Memory B cell (primary cell): ENCODE data around the gene MCIDAS.

Experiments used
- ATAC-seq: fragments of 150-1000 bp; cut with Tn5 transposase; 2 replicates; pipeline ENCODE4 v1.10.0; 2021; ENCODE audit warnings: low read depth, mild to moderate bottlenecking, moderate library complexity
- DNase-seq, 2 donors: peaks; one replicate each; pipeline ENCODE4 v3.0.0; 2022; ENCODE audit warnings: low spot score in 2 of 2
- H3K27ac Mint-ChIP-seq: one replicate; pipeline ENCODE4 v1.8.0; 2022; ENCODE audit warnings: mild to moderate bottlenecking, moderate library complexity, mixed read lengths
- H3K27me3 Mint-ChIP-seq: one replicate; pipeline ENCODE4 v1.8.0; 2022; ENCODE audit warnings: mixed read lengths
- H3K36me3 Mint-ChIP-seq: one replicate; pipeline ENCODE4 v1.8.0; 2022; ENCODE audit warnings: mild to moderate bottlenecking, mixed read lengths
- H3K4me1 Mint-ChIP-seq: one replicate; pipeline ENCODE4 v1.8.0; 2022; ENCODE audit warnings: mixed read lengths
- H3K4me3 Mint-ChIP-seq: one replicate; pipeline ENCODE4 v1.8.0; 2022; ENCODE audit warnings: mild to moderate bottlenecking, moderate library complexity, mixed read lengths
- H3K9me3 Mint-ChIP-seq: one replicate; pipeline ENCODE4 v1.8.0; 2022; ENCODE audit warnings: mixed read lengths

The MCIDAS gene

GRCh38 chr5:55230086-55230629, 3.0 kb upstream of the MCIDAS start:
- DNase-seq (no peak), ATAC-seq (no peak)
- Mint-ChIP-seq H3K4me1 (peaks cover 29% of the 10 kb centered on the region), H3K4me3 (no peak overlapping the region), H3K36me3 (no peaks in the 10 kb centered on the region), H3K27me3 (peaks cover 41% of the 10 kb centered on the region), H3K27ac (no peak overlapping the region), H3K9me3 (no peaks in the 10 kb centered on the region)

DNA sequence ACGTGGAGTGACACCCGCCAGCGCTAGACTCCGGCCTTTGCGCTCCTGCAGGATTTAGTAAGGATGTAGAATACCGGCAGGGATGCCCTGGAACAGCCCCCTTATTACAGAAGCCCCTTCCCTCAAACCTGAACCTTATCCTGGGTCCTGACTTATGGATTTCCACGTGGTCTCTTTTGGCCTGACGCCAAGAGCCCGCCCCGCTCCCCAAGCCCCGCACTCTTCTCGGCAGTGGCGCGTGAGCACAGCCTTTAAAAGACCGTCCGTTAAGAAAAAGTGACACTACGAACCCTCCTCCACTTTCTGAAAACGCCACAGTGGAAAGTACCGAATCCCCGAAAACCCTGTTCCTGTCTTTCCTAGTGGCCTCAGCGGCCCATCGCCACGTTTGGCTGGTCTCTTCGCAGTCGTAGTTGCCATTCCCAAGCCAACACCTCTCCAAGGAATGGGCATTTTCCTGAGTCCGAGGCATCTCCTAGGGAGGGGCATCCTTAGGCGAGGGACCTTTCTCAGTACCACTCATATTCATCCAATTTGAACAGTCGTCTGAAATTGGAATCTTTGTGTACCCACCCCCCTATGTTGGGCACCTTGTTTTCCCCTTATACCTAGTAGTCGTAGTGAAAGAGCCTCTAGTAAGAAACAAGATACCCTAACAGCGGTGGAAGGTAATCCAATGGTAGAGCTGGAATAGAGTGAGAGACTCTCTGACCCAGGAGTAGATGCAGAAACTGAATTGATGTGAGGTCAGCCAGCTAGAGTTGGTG, 732 bp upstream of the MCIDAS start:
- DNase-seq (no peak), ATAC-seq (no peak)
- Mint-ChIP-seq H3K4me1 (peaks cover 28% of the 10 kb centered on the region), H3K36me3 (no peaks in the 10 kb centered on the region), H3K27ac (no peak overlapping the region), H3K27me3 (peaks cover 44% of the 10 kb centered on the region), H3K4me3 (peak overlapping the region; percentile 57), H3K9me3 (no peaks in the 10 kb centered on the region)

GRCh38 chr5:55226027-55226933, 835 bp downstream of the MCIDAS start:
- Mint-ChIP-seq H3K4me1 (peaks cover 25% of the 10 kb centered on the region), H3K4me3 (peak overlapping the region; percentile 70), H3K36me3 (no peaks in the 10 kb centered on the region), H3K27me3 (peaks cover 48% of the 10 kb centered on the region), H3K27ac (no peak overlapping the region), H3K9me3 (no peaks in the 10 kb centered on the region)
- DNase-seq, result no peak
- peak; percentile 48 for ATAC-seq

DNA sequence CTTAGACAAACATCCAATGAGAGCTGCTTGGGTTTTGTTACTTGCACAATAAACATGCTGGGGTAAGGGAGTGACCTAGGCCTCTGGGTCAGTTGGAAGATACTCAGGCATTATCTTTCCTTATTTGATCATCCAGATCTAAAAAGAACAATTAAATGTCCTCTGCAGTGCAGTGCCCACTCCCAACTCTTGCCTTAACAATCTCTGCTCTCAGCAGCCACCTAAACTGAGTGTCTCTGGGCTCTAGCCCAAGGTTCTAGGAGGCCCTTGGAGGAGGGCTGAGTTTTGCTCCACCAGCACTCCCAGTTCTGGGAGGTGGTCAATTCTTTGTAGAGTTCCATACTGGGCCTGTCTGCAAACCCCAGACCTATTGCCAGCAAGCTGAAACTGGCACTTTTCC, 1.8 kb downstream of the MCIDAS start:
- H3K9me3 Mint-ChIP-seq, result no peaks in the 10 kb centered on the region
- peak overlapping the region; percentile 37 for H3K4me3 Mint-ChIP-seq
- H3K27ac Mint-ChIP-seq, result no peak overlapping the region
- ATAC-seq (no peak), DNase-seq (no peak)
- peaks cover 23% of the 10 kb centered on the region for H3K4me1 Mint-ChIP-seq
- H3K36me3 Mint-ChIP-seq, result no peaks in the 10 kb centered on the region
- peaks cover 45% of the 10 kb centered on the region for H3K27me3 Mint-ChIP-seq

DNA sequence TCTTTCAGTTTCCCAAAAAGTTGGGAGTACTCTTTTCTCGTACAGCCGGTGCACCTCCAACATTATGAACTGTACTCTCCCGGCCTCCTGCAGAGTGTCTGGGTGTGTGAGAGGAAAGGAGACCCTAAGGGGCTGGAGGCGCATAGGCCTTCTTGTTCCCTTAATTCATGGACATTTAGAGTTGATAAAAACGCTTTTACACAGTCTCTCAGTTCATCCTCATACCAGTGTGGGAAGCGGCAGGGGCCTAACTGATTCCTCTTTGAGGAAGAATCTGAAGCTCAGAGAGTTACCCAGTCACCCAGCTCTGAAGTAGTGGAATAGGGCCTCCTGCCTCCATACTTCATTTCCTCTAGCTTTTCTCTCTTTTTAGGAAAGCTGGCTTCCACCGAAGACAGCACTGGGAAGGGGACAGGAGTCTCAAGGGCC, 3.3 kb downstream of the MCIDAS start:
- no peaks in the 10 kb centered on the region for H3K36me3 Mint-ChIP-seq
- no peak overlapping the region for H3K27ac Mint-ChIP-seq
- peaks cover 42% of the 10 kb centered on the region for H3K27me3 Mint-ChIP-seq
- peaks cover 23% of the 10 kb centered on the region for H3K4me1 Mint-ChIP-seq
- ATAC-seq (no peak), DNase-seq (no peak)
- H3K4me3 Mint-ChIP-seq, result peak overlapping the region; percentile 44
- H3K9me3 Mint-ChIP-seq, result no peaks in the 10 kb centered on the region

- ATAC-seq (no peak), DNase-seq (no peak)
- Mint-ChIP-seq H3K9me3 (no peaks in the 10 kb centered on the region), H3K4me1 (peaks cover 23% of the 10 kb centered on the region), H3K4me3 (peak overlapping the region; percentile 44), H3K36me3 (no peaks in the 10 kb centered on the region), H3K27me3 (peaks cover 40% of the 10 kb centered on the region), H3K27ac (no peak overlapping the region)
Observed at GRCh38 chr5:55222985-55223811, 3.9 kb downstream of the MCIDAS start.

- no peak for DNase-seq
- Mint-ChIP-seq H3K36me3 (no peaks in the 10 kb centered on the region), H3K27ac (no peak overlapping the region), H3K27me3 (peaks cover 38% of the 10 kb centered on the region), H3K9me3 (no peaks in the 10 kb centered on the region), H3K4me3 (peak overlapping the region; percentile 17), H3K4me1 (peaks cover 18% of the 10 kb centered on the region)
- no peak for ATAC-seq
Observed at GRCh38 chr5:55222092-55222984, 4.8 kb downstream of the MCIDAS start.

DNA sequence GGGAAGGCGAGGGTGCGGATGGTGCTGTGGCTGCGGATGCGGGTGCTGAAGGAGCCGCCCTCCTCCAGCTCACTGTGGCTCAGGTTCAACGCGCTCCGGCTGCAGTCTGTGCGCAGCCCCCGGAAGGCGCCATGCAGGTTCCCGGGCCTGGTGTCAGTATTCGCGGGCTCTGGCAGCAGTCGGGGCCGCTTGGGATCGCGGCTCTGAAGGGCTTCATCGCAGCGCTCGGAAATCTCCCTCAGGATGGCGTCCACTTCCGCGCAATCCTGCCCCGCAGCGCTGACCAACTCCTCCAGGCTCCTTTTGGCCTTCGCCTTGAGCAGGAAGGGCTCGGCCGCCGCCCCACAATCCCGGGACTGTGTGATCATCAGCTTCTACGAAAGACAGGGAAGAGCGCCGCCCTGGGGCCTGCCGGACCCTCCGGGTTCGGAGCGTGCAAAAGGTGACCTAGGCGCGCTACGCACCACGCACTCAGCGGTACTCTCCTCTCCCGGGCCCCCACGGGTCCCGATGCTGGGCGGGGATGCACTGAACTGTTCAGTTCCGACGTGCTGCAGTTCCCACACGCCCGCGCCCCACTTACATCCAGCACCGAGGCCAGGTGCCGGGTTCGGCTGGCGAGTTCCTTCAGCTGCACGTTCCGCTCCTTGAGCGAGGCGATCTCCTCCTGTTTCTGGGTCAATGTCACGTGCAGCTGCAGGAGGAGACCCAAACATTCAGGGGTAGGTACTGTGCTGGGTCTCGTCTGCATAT, 6.5 kb downstream of the MCIDAS start:
- H3K27ac Mint-ChIP-seq, result no peak overlapping the region
- peak overlapping the region; percentile 66 for H3K4me3 Mint-ChIP-seq
- H3K4me1 Mint-ChIP-seq, result peaks cover 13% of the 10 kb centered on the region
- DNase-seq (no peak), ATAC-seq (no peak)
- H3K9me3 Mint-ChIP-seq, result no peaks in the 10 kb centered on the region
- H3K27me3 Mint-ChIP-seq, result peaks cover 33% of the 10 kb centered on the region
- no peaks in the 10 kb centered on the region for H3K36me3 Mint-ChIP-seq

- ATAC-seq, result no peak
- peaks cover 13% of the 10 kb centered on the region for H3K4me1 Mint-ChIP-seq
- no peak for DNase-seq
- no peaks in the 10 kb centered on the region for H3K36me3 Mint-ChIP-seq
- H3K9me3 Mint-ChIP-seq, result no peaks in the 10 kb centered on the region
- H3K27me3 Mint-ChIP-seq, result peaks cover 31% of the 10 kb centered on the region
- no peak overlapping the region for H3K4me3 Mint-ChIP-seq
- no peak overlapping the region for H3K27ac Mint-ChIP-seq
Observed at GRCh38 chr5:55219770-55220169, 7.3 kb downstream of the MCIDAS start.

DNA sequence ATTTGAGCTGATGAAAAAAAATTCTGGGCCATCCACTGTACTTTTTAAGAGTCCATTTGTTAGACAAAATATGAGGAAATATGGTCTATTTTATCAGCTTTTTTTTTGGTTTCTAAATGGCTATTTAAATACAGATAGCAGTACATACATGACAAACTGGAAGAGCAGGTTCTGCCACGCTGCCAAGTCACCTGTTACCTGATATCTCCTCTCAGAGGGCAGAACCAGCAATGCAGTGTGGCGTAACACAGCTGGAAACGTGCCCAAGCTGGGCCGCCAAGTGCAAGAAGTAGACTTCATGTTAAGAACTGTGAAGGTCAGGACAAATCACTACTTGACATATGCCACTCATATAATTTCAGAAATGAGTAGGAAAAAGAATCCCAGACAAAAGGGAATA, 8.1 kb downstream of the MCIDAS start:
- no peak for ATAC-seq
- no peaks in the 10 kb centered on the region for H3K36me3 Mint-ChIP-seq
- H3K4me1 Mint-ChIP-seq, result peaks cover 13% of the 10 kb centered on the region
- H3K4me3 Mint-ChIP-seq, result no peak overlapping the region
- H3K27me3 Mint-ChIP-seq, result peaks cover 30% of the 10 kb centered on the region
- no peak overlapping the region for H3K27ac Mint-ChIP-seq
- no peak for DNase-seq
- no peaks in the 10 kb centered on the region for H3K9me3 Mint-ChIP-seq

- Mint-ChIP-seq H3K4me1 (no peaks in the 10 kb centered on the region), H3K27ac (no peak overlapping the region), H3K4me3 (no peak overlapping the region), H3K9me3 (no peaks in the 10 kb centered on the region), H3K36me3 (no peaks in the 10 kb centered on the region), H3K27me3 (peaks cover 2% of the 10 kb centered on the region)
- no peak for DNase-seq
- no peak for ATAC-seq
Observed at GRCh38 chr5:55211184-55211874, 15.8 kb downstream of the MCIDAS start.

- Mint-ChIP-seq H3K4me3 (no peak overlapping the region), H3K27me3 (peaks cover 8% of the 10 kb centered on the region), H3K27ac (no peak overlapping the region), H3K9me3 (peaks cover 1% of the 10 kb centered on the region), H3K36me3 (no peaks in the 10 kb centered on the region), H3K4me1 (no peaks in the 10 kb centered on the region)
- no peak for DNase-seq
- ATAC-seq, result no peak
Observed at GRCh38 chr5:55205001-55205400, 22.1 kb downstream of the MCIDAS start.
